ENCODE data around the gene OBSCN.

- TF ChIP-seq EP300 (IDR thresholded peaks at IDR 0.05) = no peak
- TF ChIP-seq CTCF (IDR thresholded peaks at IDR 0.05) = no peak
- no peak for TF ChIP-seq POLR2A (IDR thresholded peaks at IDR 0.05)
Observed at GRCh38 chr1:228351850-228352249, 144.0 kb downstream of the OBSCN start.

Measured in suprapubic skin (tissue), 3 donors.